NB4 (cell line): ENCODE data around the gene PPP1R12B.
"Not testable (repeated sequence)": the region's sequence is repeated elsewhere in the genome, so short reads cannot be mapped to it uniquely, and the experiment has no call there.

Experiments
- CTCF ChIP-seq: IDR thresholded peaks from one replicate; pipeline ENCODE4 v1.5.1; 2012; ENCODE audit warnings: low read depth, low read length
- MAX ChIP-seq: IDR thresholded peaks from 2 replicates; pipeline ENCODE4 v1.6.1; 2011; ENCODE audit warnings: low read depth, low read length
- POLR2A ChIP-seq: IDR thresholded peaks from 2 replicates; pipeline ENCODE4 v1.6.1; 2011; ENCODE audit warnings: mild to moderate bottlenecking; ENCODE audit not compliant: insufficient read length; ENCODE audit errors: extremely low read depth

DNA sequence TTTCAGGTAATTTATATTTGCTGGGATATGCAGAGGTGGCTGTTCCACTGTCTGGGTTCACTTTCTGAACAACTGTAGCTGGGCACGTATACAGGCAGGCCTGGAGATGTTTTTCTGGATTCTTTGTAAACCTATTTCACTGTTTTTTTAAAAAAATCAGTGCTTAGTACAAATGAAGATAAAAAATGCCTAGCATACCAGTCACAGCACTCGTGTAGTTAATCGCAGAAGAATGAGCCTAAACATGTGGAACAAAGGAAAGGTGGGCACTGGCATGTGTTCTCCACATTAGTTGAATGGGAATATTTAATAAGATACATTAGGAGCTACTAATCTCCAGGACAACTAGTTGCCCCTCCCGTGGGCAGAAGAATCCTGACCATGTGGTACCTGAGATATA lies 68.6 kb downstream of the PPP1R12B start:
- TF ChIP-seq POLR2A, CTCF, MAX: not testable (repeated sequence)
